Choroid plexus epithelial cell (primary cell): ENCODE measurements around the gene CDC123.

Experiments
- DNase-seq: peaks from one replicate; pipeline ENCODE4 v3.0.0-alpha.2; 2010; ENCODE audit warnings: low read depth
- H3K4me3 ChIP-seq: 2 replicates; pipeline ENCODE4 v1.5.1; 2011; ENCODE audit warnings: low read depth, mild to moderate bottlenecking, control low read depth, low read length, moderate library complexity
- CTCF ChIP-seq: conservative IDR thresholded peaks from 2 replicates; pipeline ENCODE4 v1.5.1; 2011; ENCODE audit warnings: low read depth, mild to moderate bottlenecking, control low read depth, inconsistent platforms, low read length, moderate library complexity

CDC123 gene

GRCh38 chr10:12200850-12201249, 4.9 kb downstream of the CDC123 start:
- DNase-seq: no peak
- no peak for TF ChIP-seq CTCF

GRCh38 chr10:12201543-12201942, 5.6 kb downstream of the CDC123 start:
- TF ChIP-seq CTCF: no peak
- DNase-seq: no peak
- no peak overlapping the region for H3K4me3 ChIP-seq

More at GRCh38 chr10:12200850-12201249, 4.9 kb downstream of the CDC123 start:
- no peak overlapping the region for H3K4me3 ChIP-seq

- no peak for DNase-seq
- no peak for TF ChIP-seq CTCF
- no peak overlapping the region for H3K4me3 ChIP-seq
Observed at GRCh38 chr10:12202226-12202625, 6.2 kb downstream of the CDC123 start.

GRCh38 chr10:12205082-12205481, 9.1 kb downstream of the CDC123 start:
- no peak for TF ChIP-seq CTCF
- DNase-seq: no peak
- H3K4me3 ChIP-seq: no peak overlapping the region

GRCh38 chr10:12207114-12207513, 11.1 kb downstream of the CDC123 start:
- no peak for DNase-seq
- TF ChIP-seq CTCF: no peak
- no peak overlapping the region for H3K4me3 ChIP-seq

GRCh38 chr10:12208460-12208859, 12.5 kb downstream of the CDC123 start:
- no peak for DNase-seq
- TF ChIP-seq CTCF: no peak
- H3K4me3 ChIP-seq: no peak overlapping the region

GRCh38 chr10:12212454-12212853, 16.5 kb downstream of the CDC123 start:
- TF ChIP-seq CTCF: no peak
- DNase-seq: no peak
- no peak overlapping the region for H3K4me3 ChIP-seq
